ENCODE results near the gene MYL6. TPM values are rescaled to one million over a fixed set of nuclear protein-coding genes. Genes with fewer than 3 reads are reported as not detected.

Gene MYL6
- total RNA-seq, 1 experiment from 2014 or later: 1,181 TPM

DNA sequence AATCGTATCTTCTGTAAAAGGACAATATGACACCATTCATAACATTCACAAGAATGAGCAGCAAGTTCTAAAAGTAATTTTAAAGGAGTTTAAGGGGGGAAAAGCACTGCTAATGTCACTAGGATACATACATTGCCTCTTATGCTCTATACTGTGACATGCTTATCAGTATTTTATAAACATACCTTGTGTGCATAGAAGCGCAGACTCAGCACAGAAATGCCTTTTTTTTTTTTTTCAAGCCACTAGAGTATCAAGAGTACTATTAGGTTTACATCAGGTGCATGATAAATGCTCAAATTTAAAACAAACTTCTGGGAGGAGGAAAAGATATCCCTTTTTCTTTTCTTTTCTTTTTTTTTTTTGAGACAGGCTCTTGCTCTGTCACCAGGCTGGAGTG, 44.7 kb downstream of the MYL6 start:
- H2AK5ac ChIP-seq (ENCODE audit: insufficient read length, low read length): no peak overlapping the region
- no peak overlapping the region for H4K5ac ChIP-seq (ENCODE audit: insufficient read length, low read depth, low read length)
- H2BK20ac ChIP-seq (ENCODE audit: low read depth, low read length, poor library complexity, severe bottlenecking): no peak overlapping the region
- TF ChIP-seq, protein P1, sequence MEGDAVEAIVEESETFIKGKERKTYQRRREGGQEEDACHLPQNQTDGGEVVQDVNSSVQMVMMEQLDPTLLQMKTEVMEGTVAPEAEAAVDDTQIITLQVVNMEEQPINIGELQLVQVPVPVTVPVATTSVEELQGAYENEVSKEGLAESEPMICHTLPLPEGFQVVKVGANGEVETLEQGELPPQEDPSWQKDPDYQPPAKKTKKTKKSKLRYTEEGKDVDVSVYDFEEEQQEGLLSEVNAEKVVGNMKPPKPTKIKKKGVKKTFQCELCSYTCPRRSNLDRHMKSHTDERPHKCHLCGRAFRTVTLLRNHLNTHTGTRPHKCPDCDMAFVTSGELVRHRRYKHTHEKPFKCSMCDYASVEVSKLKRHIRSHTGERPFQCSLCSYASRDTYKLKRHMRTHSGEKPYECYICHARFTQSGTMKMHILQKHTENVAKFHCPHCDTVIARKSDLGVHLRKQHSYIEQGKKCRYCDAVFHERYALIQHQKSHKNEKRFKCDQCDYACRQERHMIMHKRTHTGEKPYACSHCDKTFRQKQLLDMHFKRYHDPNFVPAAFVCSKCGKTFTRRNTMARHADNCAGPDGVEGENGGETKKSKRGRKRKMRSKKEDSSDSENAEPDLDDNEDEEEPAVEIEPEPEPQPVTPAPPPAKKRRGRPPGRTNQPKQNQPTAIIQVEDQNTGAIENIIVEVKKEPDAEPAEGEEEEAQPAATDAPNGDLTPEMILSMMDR (conservative IDR thresholded peaks at IDR 0.05): no peak
- H3K23me2 ChIP-seq (ENCODE audit: insufficient read length, low read depth, low read length, poor library complexity, severe bottlenecking): no peaks in the 10 kb centered on the region
- H3K56ac ChIP-seq (ENCODE audit: insufficient read length, low read depth, low read length): no peak overlapping the region
- no peak overlapping the region for H2BK12ac ChIP-seq (ENCODE audit: insufficient read length, low read depth, low read length)
- H3K4ac ChIP-seq (ENCODE audit: low read depth, low read length): no peak overlapping the region
- no peak overlapping the region for H4K91ac ChIP-seq (ENCODE audit: insufficient read length, low read depth, low read length)
- no peak for DNase-seq
- H3K9me3 Mint-ChIP-seq: no peaks in the 10 kb centered on the region
- H3K4me2 ChIP-seq (ENCODE audit: insufficient read depth, insufficient read length, low read length): no peak overlapping the region
- H3K18ac ChIP-seq (ENCODE audit: insufficient read length, low read depth, low read length): no peak overlapping the region
- H3K27me3 ChIP-seq (ENCODE audit: insufficient read depth, low read length): no peaks in the 10 kb centered on the region
- no peak overlapping the region for H3K23ac ChIP-seq (ENCODE audit: insufficient read length, low read depth, low read length)
- no peak overlapping the region for H3K27ac ChIP-seq (ENCODE audit: insufficient read length, low read depth, low read length)
- H3K14ac ChIP-seq (ENCODE audit: insufficient read depth, low read length): no peak overlapping the region
- peaks cover 17 to 40% (median 29%) of the 10 kb centered on the region in 3 experiments; a peak in 6 of 7 replicates for H3K36me3 Mint-ChIP-seq (ENCODE audit: insufficient read depth in 1 of 3, low read depth in 3 of 3)
- H3K79me2 ChIP-seq (ENCODE audit: insufficient read depth, low read length): no peaks in the 10 kb centered on the region
- H2AFZ ChIP-seq (ENCODE audit: low read length): no peak overlapping the region
- H2BK120ac ChIP-seq (ENCODE audit: low read depth, low read length, poor library complexity, severe bottlenecking): no peak overlapping the region
- WGBS (ENCODE audit: extremely low coverage, insufficient read length, low lambda C conversion rate): no CpG with 5 or more reads among the region's 2 CpGs
- no peak overlapping the region for H2BK15ac ChIP-seq (ENCODE audit: low read depth, low read length)
- H3K4me3 Mint-ChIP-seq: no peak overlapping the region
- H3K27ac Mint-ChIP-seq: no peak overlapping the region
- H3K27me3 Mint-ChIP-seq (ENCODE audit: low read depth): no peaks in the 10 kb centered on the region
- no peaks in the 10 kb centered on the region for H3K9me3 ChIP-seq (ENCODE audit: control insufficient read depth, low read depth, low read length)
- no peaks in the 10 kb centered on the region for H4K20me1 ChIP-seq (ENCODE audit: control insufficient read depth, insufficient read depth, insufficient read length)
- no peak overlapping the region for H3K9ac ChIP-seq (ENCODE audit: extremely low read depth, insufficient read length, low read length)
- H2BK5ac ChIP-seq (ENCODE audit: insufficient read length, low read length): no peak overlapping the region
- no peaks in the 10 kb centered on the region for H3K4me1 ChIP-seq (ENCODE audit: insufficient read depth, low read length)
- no peak overlapping the region for H3T11ph ChIP-seq (ENCODE audit: low read length)
- peaks cover 5 to 10% of the 10 kb centered on the region in 2 experiments for H3K4me1 Mint-ChIP-seq
- H4K8ac ChIP-seq (replicated peaks; ENCODE audit: insufficient read length, low read depth, low read length): no peak overlapping the region
- no peaks in the 10 kb centered on the region for H3K79me1 ChIP-seq (ENCODE audit: insufficient read depth, low read depth, low read length, poor library complexity, severe bottlenecking)
